BE2C (cell line): ENCODE data around the gene ASPSCR1.

Experiments used
- DNase-seq: peaks from one replicate; pipeline ENCODE4 v3.0.0-alpha.2; 2020
- H3K27me3 ChIP-seq: fragments of 250-450 bp; sonication (Bioruptor Pico); 2 replicates; pipeline ENCODE4 v1.5.1; 2020; ENCODE audit warnings: mild to moderate bottlenecking
- H3K36me3 ChIP-seq: fragments of 250-450 bp; sonication (Bioruptor Pico); 2 replicates; pipeline ENCODE4 v1.5.1; 2020; ENCODE audit warnings: mild to moderate bottlenecking
- H3K4me1 ChIP-seq: fragments of 250-450 bp; sonication (Bioruptor Pico); 2 replicates; pipeline ENCODE4 v1.5.1; 2020
- H3K4me3 ChIP-seq: 2 replicates; pipeline ENCODE4 v1.5.1; 2011; ENCODE audit warnings: low read depth, low read length
- H3K9me3 ChIP-seq: fragments of 250-450 bp; sonication (Bioruptor Pico); 2 replicates; pipeline ENCODE4 v1.5.1; 2020
- CTCF ChIP-seq: IDR thresholded peaks from 2 replicates; pipeline ENCODE4 v1.5.1; 2012; ENCODE audit warnings: mild to moderate bottlenecking, low read depth, low read length

ASPSCR1 gene

GRCh38 chr17:82021900-82022309, 44.5 kb downstream of the ASPSCR1 start:
- Histone ChIP-seq H3K4me1 (peaks cover 4% of the 10 kb centered on the region), H3K4me3 (peak overlapping the region; percentile 80), H3K36me3 (peaks cover 4% of the 10 kb centered on the region; the same call in 1 of the 2 replicates), H3K9me3 (no peaks in the 10 kb centered on the region), H3K27me3 (no peaks in the 10 kb centered on the region)
- DNase-seq = no peak
- no peak for TF ChIP-seq CTCF

DNA sequence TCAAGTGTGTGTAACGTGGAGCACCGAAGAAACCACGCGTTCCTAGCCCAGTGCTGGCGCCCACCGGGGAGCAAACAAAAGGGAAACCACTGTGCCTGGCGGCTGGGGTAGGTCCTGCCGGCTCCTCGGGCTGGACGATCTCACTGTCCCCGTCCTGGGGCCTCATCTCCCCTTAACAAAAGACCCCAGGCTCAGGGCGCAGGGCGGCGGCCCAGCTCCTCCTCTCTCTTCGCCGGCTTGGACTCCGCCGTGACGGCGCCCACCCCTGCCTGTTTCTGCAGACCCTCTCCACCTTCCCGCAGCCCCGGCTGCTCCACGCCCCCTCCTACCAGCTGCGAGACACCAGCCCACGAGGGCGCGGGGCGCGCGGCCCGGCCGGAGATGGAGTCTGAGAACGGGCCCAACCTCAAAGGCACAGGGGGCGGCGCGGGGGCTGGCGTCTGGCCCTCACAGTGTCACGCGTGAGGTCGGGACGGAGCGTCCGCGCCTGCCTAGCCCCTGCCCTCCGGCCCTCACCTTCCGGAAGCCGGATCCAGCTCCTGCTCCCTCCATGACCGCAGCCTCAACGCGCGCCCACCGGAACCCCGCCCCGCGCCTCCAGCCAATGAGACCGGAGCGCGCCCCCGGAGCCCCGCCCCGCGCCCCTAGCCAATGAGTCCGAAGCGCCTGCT, 45.0 kb downstream of the ASPSCR1 start, which contains the start of gene CENPX:
CENPX (minus strand) TSS at position 569 of the 671 bp plus-strand sequence; CDS start at position 552, 17 bp downstream.
- peaks cover 4% of the 10 kb centered on the region; the same call in 1 of the 2 replicates for H3K36me3 ChIP-seq
- H3K4me3 ChIP-seq = peak within 1 kb of the TSS; percentile 83
- no peak for TF ChIP-seq CTCF
- peaks cover 4% of the 10 kb centered on the region for H3K4me1 ChIP-seq
- no peaks in the 10 kb centered on the region for H3K27me3 ChIP-seq
- no peak for DNase-seq
- H3K9me3 ChIP-seq = no peaks in the 10 kb centered on the region

- peak within 1 kb of the TSS; percentile 83 for H3K4me3 ChIP-seq
- DNase-seq = peak; percentile 100
- peaks cover 4% of the 10 kb centered on the region for H3K4me1 ChIP-seq
- no peaks in the 10 kb centered on the region for H3K27me3 ChIP-seq
- no peaks in the 10 kb centered on the region for H3K9me3 ChIP-seq
- TF ChIP-seq CTCF = no peak
- peaks cover 4% of the 10 kb centered on the region; the same call in 1 of the 2 replicates for H3K36me3 ChIP-seq
Observed at GRCh38 chr17:82022981-82023446, 45.6 kb downstream of the ASPSCR1 start, which contains the start of gene LRRC45. LRRC45 (plus strand) TSS chr17:82023305; CDS start chr17:82023644, 339 bp downstream.

DNA sequence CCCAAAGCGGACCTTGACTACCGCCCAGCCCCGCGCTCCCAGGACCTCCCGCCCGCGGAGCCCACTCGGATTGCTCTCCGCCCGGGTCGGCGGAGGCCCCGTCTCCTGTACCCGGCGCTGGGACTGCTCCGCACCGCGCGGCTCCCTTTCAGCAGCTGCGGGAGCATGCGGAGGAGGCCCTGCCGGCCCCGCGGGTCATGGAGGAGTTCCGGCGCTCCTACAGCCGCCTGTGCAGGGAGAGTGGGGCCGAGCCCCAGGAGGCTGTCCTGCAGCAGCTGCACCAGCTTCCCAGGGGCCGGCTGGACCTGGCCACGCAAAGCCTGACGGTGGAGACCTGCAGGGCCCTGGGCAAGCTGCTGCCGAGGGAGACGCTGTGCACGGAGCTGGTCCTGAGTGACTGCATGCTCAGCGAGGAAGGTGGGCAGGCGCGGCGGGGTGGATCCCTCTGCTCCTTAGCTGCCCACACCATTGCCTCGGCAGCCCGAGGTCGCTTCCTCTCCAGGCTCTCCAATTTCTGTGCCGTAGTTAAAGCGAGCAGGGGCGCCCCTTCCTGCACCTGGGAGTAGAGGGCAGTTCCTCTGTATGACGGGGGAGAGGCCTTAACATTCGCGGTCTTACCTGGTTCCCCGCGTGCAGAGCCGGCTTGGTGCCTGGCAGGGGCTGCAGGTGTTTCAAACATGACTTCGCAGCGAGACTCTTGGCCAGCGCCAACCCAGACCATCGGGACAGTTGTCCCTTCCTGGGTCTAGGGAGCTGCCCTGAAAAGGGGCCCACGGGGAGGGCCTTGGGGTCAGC, 46.2 kb downstream of the ASPSCR1 start:
- H3K4me3 ChIP-seq = peak overlapping the region; percentile 83
- H3K9me3 ChIP-seq = no peaks in the 10 kb centered on the region
- peak; percentile 48 for DNase-seq
- no peak for TF ChIP-seq CTCF
- H3K27me3 ChIP-seq = no peaks in the 10 kb centered on the region
- peaks cover 2% of the 10 kb centered on the region; the same call in 1 of the 2 replicates for H3K36me3 ChIP-seq
- peaks cover 4% of the 10 kb centered on the region for H3K4me1 ChIP-seq

- Histone ChIP-seq H3K4me3 (no peak overlapping the region), H3K36me3 (no peaks in the 10 kb centered on the region), H3K27me3 (no peaks in the 10 kb centered on the region), H3K9me3 (no peaks in the 10 kb centered on the region), H3K4me1 (peaks cover 4% of the 10 kb centered on the region)
- no peak for TF ChIP-seq CTCF
- DNase-seq = no peak
Observed at GRCh38 chr17:82024859-82025258, 47.4 kb downstream of the ASPSCR1 start.
